ENCODE results near the gene ENC1. TPM values are rescaled to one million over a fixed set of nuclear protein-coding genes. Genes with fewer than 3 reads are reported as not detected.

ENC1 gene
- total and polyA plus RNA-seq, 2 experiments from 2014 or later: 14.6 to 15.3 TPM

GRCh38 chr5:74673011-74673790 lies 32.7 kb upstream of the ENC1 start:
- TF ChIP-seq EZH2 (IDR thresholded peaks at IDR 0.05; ENCODE audit: insufficient read depth, poor library complexity, severe bottlenecking) (no peak), EZH2phosphoT487 (IDR thresholded peaks at IDR 0.05; ENCODE audit: insufficient read depth, low read depth) (no peak)
- no peak overlapping the region for H3K27ac ChIP-seq
- peak overlapping the region; percentile 59 for H3K4me3 ChIP-seq
- 0 out of 2 replicates have a peak, but pooled peaks cover 5% of the 10 kb centered on the region for H3K4me1 ChIP-seq (ENCODE audit: insufficient read depth)
- DNase-seq: peak; percentile 77
- H3F3A ChIP-seq (ENCODE audit: insufficient read depth): no peaks in the 10 kb centered on the region
- H3K9ac ChIP-seq: no peak overlapping the region
- no peaks in the 10 kb centered on the region for H4K20me1 ChIP-seq (ENCODE audit: insufficient read depth)
- in situ Hi-C loops (cut with MboI): loop anchor here (25.0 kb wide), 1 partner anchor 1086 kb away; no protein-coding TSS in a partner anchor
- no peaks in the 10 kb centered on the region for H3K9me2 ChIP-seq (ENCODE audit: insufficient read depth)
- 18 to 22% methylated on average over 6 of the region's 6 CpGs for WGBS, 2 experiments (ENCODE audit: low coverage in 1 of 2, low lambda C conversion rate in 2 of 2, missing lambda C conversion rate in 2 of 2)
- H3K79me2 ChIP-seq (ENCODE audit: insufficient read depth): no peaks in the 10 kb centered on the region
- H3K4me2 ChIP-seq (ENCODE audit: unreplicated experiment): peak overlapping the region; percentile 62
- no peaks in the 10 kb centered on the region for H3K9me3 ChIP-seq (ENCODE audit: low read depth)
- H3K27me3 ChIP-seq (replicated peaks; ENCODE audit: insufficient read depth): no peaks in the 10 kb centered on the region
- peak overlapping the region; percentile 81 for H2AFZ ChIP-seq
- no peaks in the 10 kb centered on the region for H3K36me3 ChIP-seq (ENCODE audit: low read depth)

- no peaks in the 10 kb centered on the region for H3K9me3 ChIP-seq (ENCODE audit: low read depth)
- no peak overlapping the region for H3K9ac ChIP-seq
- H3K4me2 ChIP-seq (ENCODE audit: unreplicated experiment): no peak overlapping the region
- no peak overlapping the region for H2AFZ ChIP-seq
- in situ Hi-C loops (cut with MboI): loop anchor here (25.0 kb wide), 1 partner anchor 1085 kb away; no protein-coding TSS in a partner anchor
- no peaks in the 10 kb centered on the region for H3K9me2 ChIP-seq (ENCODE audit: insufficient read depth)
- 44 to 45% methylated on average over 5 of the region's 5 CpGs for WGBS, 2 experiments (ENCODE audit: low coverage in 1 of 2, low lambda C conversion rate in 2 of 2, missing lambda C conversion rate in 2 of 2)
- TF ChIP-seq EZH2 (IDR thresholded peaks at IDR 0.05; ENCODE audit: insufficient read depth, poor library complexity, severe bottlenecking) (no peak), EZH2phosphoT487 (IDR thresholded peaks at IDR 0.05; ENCODE audit: insufficient read depth, low read depth) (no peak)
- H3K4me3 ChIP-seq: no peak overlapping the region
- no peaks in the 10 kb centered on the region for H3F3A ChIP-seq (ENCODE audit: insufficient read depth)
- H3K36me3 ChIP-seq (ENCODE audit: low read depth): no peaks in the 10 kb centered on the region
- 0 out of 2 replicates have a peak, but pooled peaks cover 5% of the 10 kb centered on the region for H3K4me1 ChIP-seq (ENCODE audit: insufficient read depth)
- no peaks in the 10 kb centered on the region for H3K79me2 ChIP-seq (ENCODE audit: insufficient read depth)
- no peak for DNase-seq
- no peaks in the 10 kb centered on the region for H3K27me3 ChIP-seq (replicated peaks; ENCODE audit: insufficient read depth)
- H4K20me1 ChIP-seq (ENCODE audit: insufficient read depth): no peaks in the 10 kb centered on the region
- H3K27ac ChIP-seq: no peak overlapping the region
Observed at GRCh38 chr5:74672215-74672877, 31.8 kb upstream of the ENC1 start.

- Histone ChIP-seq H3K27ac (no peak overlapping the region), H3K27me3 (replicated peaks; ENCODE audit: insufficient read depth) (no peaks in the 10 kb centered on the region), H3K79me2 (ENCODE audit: insufficient read depth) (no peaks in the 10 kb centered on the region), H3K36me3 (ENCODE audit: low read depth) (no peaks in the 10 kb centered on the region), H3K4me2 (ENCODE audit: unreplicated experiment) (no peak overlapping the region), H4K20me1 (ENCODE audit: insufficient read depth) (no peaks in the 10 kb centered on the region), H3K9me2 (ENCODE audit: insufficient read depth) (no peaks in the 10 kb centered on the region), H3K9ac (no peak overlapping the region), H3K4me3 (no peak overlapping the region), H2AFZ (no peak overlapping the region), H3K9me3 (ENCODE audit: low read depth) (no peaks in the 10 kb centered on the region), H3F3A (ENCODE audit: insufficient read depth) (no peaks in the 10 kb centered on the region), H3K4me1 (ENCODE audit: insufficient read depth) (0 out of 2 replicates have a peak, but pooled peaks cover 8% of the 10 kb centered on the region)
- no peak for TF ChIP-seq EZH2 (IDR thresholded peaks at IDR 0.05; ENCODE audit: insufficient read depth, poor library complexity, severe bottlenecking)
- TF ChIP-seq EZH2phosphoT487 (IDR thresholded peaks at IDR 0.05; ENCODE audit: insufficient read depth, low read depth): no peak
- in situ Hi-C loops (cut with MboI): loop anchor here (25.0 kb wide), 1 partner anchor 1083 kb away; no protein-coding TSS in a partner anchor
- no peak for DNase-seq
- WGBS, 2 experiments (ENCODE audit: low coverage in 1 of 2, low lambda C conversion rate in 2 of 2, missing lambda C conversion rate in 2 of 2): 61 to 64% methylated on average over 11 of the region's 11 CpGs
Observed at GRCh38 chr5:74670396-74671038, 30.0 kb upstream of the ENC1 start.

GRCh38 chr5:74669821-74670220 lies 29.3 kb upstream of the ENC1 start:
- TF ChIP-seq EZH2 (IDR thresholded peaks at IDR 0.05; ENCODE audit: insufficient read depth, poor library complexity, severe bottlenecking) (no peak), EZH2phosphoT487 (IDR thresholded peaks at IDR 0.05; ENCODE audit: insufficient read depth, low read depth) (no peak)
- no peak overlapping the region for H3K9ac ChIP-seq
- H3K4me1 ChIP-seq (ENCODE audit: insufficient read depth): 0 out of 2 replicates have a peak, but pooled peaks cover 12% of the 10 kb centered on the region
- H3K4me2 ChIP-seq (ENCODE audit: unreplicated experiment): no peak overlapping the region
- no peaks in the 10 kb centered on the region for H3K27me3 ChIP-seq (replicated peaks; ENCODE audit: insufficient read depth)
- H2AFZ ChIP-seq: no peak overlapping the region
- no peaks in the 10 kb centered on the region for H3K9me2 ChIP-seq (ENCODE audit: insufficient read depth)
- in situ Hi-C loops (cut with MboI): loop anchor here (10.0 to 25.0 kb wide), 2 partner anchors 245 to 1083 kb away; no protein-coding TSS in a partner anchor
- WGBS, 2 experiments (ENCODE audit: low coverage in 1 of 2, low lambda C conversion rate in 2 of 2, missing lambda C conversion rate in 2 of 2): 50 to 52% methylated on average over 2 of the region's 2 CpGs
- DNase-seq: no peak
- H4K20me1 ChIP-seq (ENCODE audit: insufficient read depth): no peaks in the 10 kb centered on the region
- H3K4me3 ChIP-seq: no peak overlapping the region
- no peaks in the 10 kb centered on the region for H3K36me3 ChIP-seq (ENCODE audit: low read depth)
- no peaks in the 10 kb centered on the region for H3K79me2 ChIP-seq (ENCODE audit: insufficient read depth)
- H3K27ac ChIP-seq: no peak overlapping the region
- no peaks in the 10 kb centered on the region for H3F3A ChIP-seq (ENCODE audit: insufficient read depth)
- H3K9me3 ChIP-seq (ENCODE audit: low read depth): no peaks in the 10 kb centered on the region
